ENCODE data around the gene CLDN10. TPM values are rescaled to one million over a fixed set of nuclear protein-coding genes. Genes with fewer than 3 reads are reported as not detected.

CLDN10 gene, protein sequence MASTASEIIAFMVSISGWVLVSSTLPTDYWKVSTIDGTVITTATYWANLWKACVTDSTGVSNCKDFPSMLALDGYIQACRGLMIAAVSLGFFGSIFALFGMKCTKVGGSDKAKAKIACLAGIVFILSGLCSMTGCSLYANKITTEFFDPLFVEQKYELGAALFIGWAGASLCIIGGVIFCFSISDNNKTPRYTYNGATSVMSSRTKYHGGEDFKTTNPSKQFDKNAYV
- total RNA-seq: not detected

DNA sequence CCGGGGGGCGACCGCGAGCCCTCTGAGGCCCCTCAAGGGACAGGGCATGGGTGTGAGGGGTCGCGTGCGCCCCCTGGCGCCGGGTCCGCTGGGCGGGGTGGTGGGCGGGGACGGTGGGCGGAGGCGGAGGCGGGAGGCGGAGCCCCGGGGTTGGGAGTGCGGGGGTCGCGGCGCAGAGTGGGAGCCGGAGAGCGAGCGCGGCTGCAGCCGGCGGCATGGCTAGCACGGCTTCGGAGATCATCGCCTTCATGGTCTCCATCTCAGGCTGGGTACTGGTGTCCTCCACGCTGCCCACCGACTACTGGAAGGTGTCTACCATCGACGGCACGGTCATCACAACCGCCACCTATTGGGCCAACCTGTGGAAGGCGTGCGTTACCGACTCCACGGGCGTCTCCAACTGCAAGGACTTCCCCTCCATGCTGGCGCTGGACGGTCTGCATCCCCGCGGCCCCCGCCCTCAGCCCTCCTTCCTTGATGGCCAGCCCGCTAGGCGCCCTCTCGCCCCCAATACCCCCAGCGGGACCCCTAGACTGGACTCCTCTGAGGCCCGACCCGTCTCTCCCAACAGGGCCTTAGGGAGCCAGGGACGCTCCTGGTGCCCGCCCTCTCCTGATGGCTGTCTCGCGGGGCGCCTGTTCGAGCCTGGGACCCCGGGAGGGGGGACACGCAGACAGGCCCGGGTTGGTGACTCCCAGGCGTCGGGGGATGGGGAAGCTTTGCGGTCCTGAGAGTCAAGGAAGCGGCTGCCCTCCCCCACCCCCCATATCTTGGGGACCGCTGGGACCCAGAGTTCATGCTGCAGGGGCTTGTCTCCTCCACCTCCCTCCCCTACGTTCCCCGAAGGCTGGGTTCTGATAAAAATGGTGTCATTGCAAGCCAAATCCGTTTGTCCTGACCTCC is at the start of gene CLDN10:
TSS of gene CLDN10 (plus strand) at position 182 of the 903 bp plus-strand sequence. CDS start at position 216, 34 bp downstream.
- Histone ChIP-seq H3K27me3 (peaks cover 8% of the 10 kb centered on the region), H3K4me3 (no peak within 1 kb of the TSS), H3K27ac (no peak within 1 kb of the TSS), H3K9me3 (no peaks in the 10 kb centered on the region), H3K36me3 (no peaks in the 10 kb centered on the region), H3K4me1 (no peaks in the 10 kb centered on the region)
- intact Hi-C loops (cut with DNase I): no loop called here
- no peak for TF ChIP-seq POLR2A (IDR thresholded peaks at IDR 0.05)
- no peak for DNase-seq (ENCODE audit: extremely low spot score in 2 of 2)

GRCh38 chr13:95503662-95504061 is 48.9 kb upstream of the CLDN10 start:
- Histone ChIP-seq H3K36me3 (no peaks in the 10 kb centered on the region), H3K27ac (no peak overlapping the region), H3K4me3 (no peak overlapping the region), H3K27me3 (no peaks in the 10 kb centered on the region), H3K4me1 (no peaks in the 10 kb centered on the region), H3K9me3 (no peaks in the 10 kb centered on the region)
- intact Hi-C loops (cut with DNase I): no loop called here
- no peak for TF ChIP-seq POLR2A (IDR thresholded peaks at IDR 0.05)
- no peak for TF ChIP-seq CTCF (IDR thresholded peaks at IDR 0.05)
- no peak for TF ChIP-seq POLR2AphosphoS5 (IDR thresholded peaks at IDR 0.05; ENCODE audit: insufficient read depth in 1 of 2, low read depth in 1 of 2)
- DNase-seq (ENCODE audit: extremely low spot score in 2 of 2): no peak

DNA sequence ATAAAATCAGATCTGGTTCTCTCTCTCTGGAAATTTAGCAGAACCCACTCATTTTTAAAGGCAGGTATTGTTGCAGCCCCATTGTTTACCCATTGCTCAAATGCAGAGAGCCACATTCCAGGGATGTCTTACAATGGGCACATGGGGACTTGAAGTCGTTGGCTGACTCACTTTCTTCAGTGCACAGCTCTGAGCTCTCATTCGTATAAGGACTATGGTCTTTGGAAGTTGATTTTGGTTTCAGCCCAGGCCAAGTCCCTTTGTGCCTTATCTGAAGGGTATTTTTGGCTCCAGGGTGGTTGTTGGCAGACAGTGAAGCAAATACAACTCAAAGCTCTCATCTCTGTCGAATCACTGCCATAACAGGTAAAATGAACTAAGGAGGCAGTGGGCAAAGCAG is 47.3 kb upstream of the CLDN10 start:
- intact Hi-C loops (cut with DNase I): no loop called here
- Histone ChIP-seq H3K4me1 (no peaks in the 10 kb centered on the region), H3K27me3 (no peaks in the 10 kb centered on the region), H3K36me3 (no peaks in the 10 kb centered on the region), H3K9me3 (no peaks in the 10 kb centered on the region), H3K4me3 (no peak overlapping the region), H3K27ac (no peak overlapping the region)
- no peak for TF ChIP-seq POLR2A (IDR thresholded peaks at IDR 0.05)
- TF ChIP-seq CTCF (IDR thresholded peaks at IDR 0.05): no peak
- TF ChIP-seq POLR2AphosphoS5 (IDR thresholded peaks at IDR 0.05; ENCODE audit: insufficient read depth in 1 of 2, low read depth in 1 of 2): no peak
- DNase-seq (ENCODE audit: extremely low spot score in 2 of 2): no peak

DNA sequence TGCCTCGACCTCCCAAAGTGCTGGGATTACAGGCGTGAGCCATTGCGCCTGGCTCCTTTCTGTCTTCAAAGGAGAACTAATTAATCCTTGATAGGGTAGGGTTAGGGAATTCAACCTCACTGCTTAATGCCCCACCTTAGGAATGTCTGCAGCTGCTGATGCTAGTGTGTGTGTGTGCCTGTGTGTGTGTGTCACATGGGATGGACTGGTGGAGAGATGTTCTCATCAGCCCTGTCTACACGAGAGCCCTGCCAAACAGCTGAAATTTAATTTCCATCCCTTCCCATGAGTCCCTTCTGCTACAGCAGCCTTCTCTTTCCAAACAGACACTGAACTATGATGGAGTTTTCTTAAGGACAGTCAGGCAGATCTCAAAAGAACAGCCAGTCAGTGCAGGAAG is 46.5 kb upstream of the CLDN10 start:
- Histone ChIP-seq H3K9me3 (no peaks in the 10 kb centered on the region), H3K4me1 (no peaks in the 10 kb centered on the region), H3K4me3 (no peak overlapping the region), H3K27me3 (no peaks in the 10 kb centered on the region), H3K27ac (no peak overlapping the region), H3K36me3 (no peaks in the 10 kb centered on the region)
- no peak for DNase-seq (ENCODE audit: extremely low spot score in 2 of 2)
- TF ChIP-seq CTCF (IDR thresholded peaks at IDR 0.05) (no peak), POLR2AphosphoS5 (IDR thresholded peaks at IDR 0.05; ENCODE audit: insufficient read depth in 1 of 2, low read depth in 1 of 2) (no peak), POLR2A (IDR thresholded peaks at IDR 0.05) (no peak)
- intact Hi-C loops (cut with DNase I): no loop called here

- TF ChIP-seq CTCF (IDR thresholded peaks at IDR 0.05): no peak
- no peak for TF ChIP-seq POLR2A (IDR thresholded peaks at IDR 0.05)
- TF ChIP-seq POLR2AphosphoS5 (IDR thresholded peaks at IDR 0.05; ENCODE audit: insufficient read depth in 1 of 2, low read depth in 1 of 2): no peak
- intact Hi-C loops (cut with DNase I): no loop called here
- no peak for DNase-seq (ENCODE audit: extremely low spot score in 2 of 2)
Measured at GRCh38 chr13:95507991-95508390, 44.5 kb upstream of the CLDN10 start.

More at GRCh38 chr13:95507991-95508390, 44.5 kb upstream of the CLDN10 start:
- H3K27me3 ChIP-seq: no peaks in the 10 kb centered on the region
- H3K27ac ChIP-seq: no peak overlapping the region
- H3K4me3 ChIP-seq: no peak overlapping the region
- no peaks in the 10 kb centered on the region for H3K4me1 ChIP-seq
- no peaks in the 10 kb centered on the region for H3K36me3 ChIP-seq
- H3K9me3 ChIP-seq: no peaks in the 10 kb centered on the region

Data from vagina (tissue), 2 donors.